Renal pelvis (tissue), 4 donors: Measurements from ENCODE around the gene LMBRD2. TPM values are rescaled to one million over a fixed set of nuclear protein-coding genes. Genes with fewer than 3 reads are reported as not detected.
"Not testable (repeated sequence)": the region's sequence is repeated elsewhere in the genome, so short reads cannot be mapped to it uniquely, and the experiment has no call there.

Experiments
- DNase-seq: peaks from one replicate; pipeline ENCODE4 v3.0.0-alpha.2; 2013
- polyA plus RNA-seq, 3 donors: library from polyadenylated mRNA; unstranded; fragments of 120-200 nt; gene quantifications; one replicate each; pipeline ENCODE4 v1.2.1, GENCODE V29; 2013; ENCODE audit not compliant: insufficient read length in 3 of 3

The LMBRD2 gene
- polyA plus RNA-seq, 3 donors, result 13.9 to 19.6 (median 18.1) TPM

GRCh38 chr5:36168737-36169136, 17.1 kb upstream of the LMBRD2 start:
- DNase-seq, result no peak

- no peak for DNase-seq
Measured at GRCh38 chr5:36164461-36164860, 12.8 kb upstream of the LMBRD2 start.

- no peak for DNase-seq
Measured at GRCh38 chr5:36162810-36163486, 11.3 kb upstream of the LMBRD2 start.

GRCh38 chr5:36161361-36161760, 9.7 kb upstream of the LMBRD2 start:
- no peak for DNase-seq

GRCh38 chr5:36160617-36161016, 8.9 kb upstream of the LMBRD2 start:
- no peak for DNase-seq

- DNase-seq, result no peak
Measured at GRCh38 chr5:36158144-36158543, 6.5 kb upstream of the LMBRD2 start.

- DNase-seq, result no peak
Measured at GRCh38 chr5:36156619-36157018, 4.9 kb upstream of the LMBRD2 start.

- no peak for DNase-seq
Measured at GRCh38 chr5:36156121-36156601, 4.5 kb upstream of the LMBRD2 start.

- DNase-seq, result no peak
Measured at GRCh38 chr5:36155291-36155690, 3.6 kb upstream of the LMBRD2 start.

- no peak for DNase-seq
Measured at GRCh38 chr5:36153726-36154125, 2.0 kb upstream of the LMBRD2 start.

- no peak for DNase-seq
Measured at GRCh38 chr5:36153298-36153677, 1.6 kb upstream of the LMBRD2 start.

- peak; percentile 14 for DNase-seq
Measured at GRCh38 chr5:36152324-36153297, 924 bp upstream of the LMBRD2 start.

GRCh38 chr5:36150676-36151433, 832 bp downstream of the LMBRD2 start:
- peak; percentile 20 for DNase-seq

GRCh38 chr5:36147681-36148080, 4.0 kb downstream of the LMBRD2 start:
- DNase-seq, result no peak

GRCh38 chr5:36146390-36146789, 5.3 kb downstream of the LMBRD2 start:
- DNase-seq, result no peak

GRCh38 chr5:36145311-36145710, 6.4 kb downstream of the LMBRD2 start:
- no peak for DNase-seq

- DNase-seq, result no peak
Measured at GRCh38 chr5:36138900-36139683, 12.6 kb downstream of the LMBRD2 start.

- DNase-seq, result no peak
Measured at GRCh38 chr5:36136581-36136980, 15.1 kb downstream of the LMBRD2 start.

- no peak for DNase-seq
Measured at GRCh38 chr5:36135988-36136387, 15.7 kb downstream of the LMBRD2 start.

- DNase-seq, result not testable (repeated sequence)
Measured at GRCh38 chr5:36133009-36133408, 18.7 kb downstream of the LMBRD2 start.

GRCh38 chr5:36129666-36130065, 22.0 kb downstream of the LMBRD2 start:
- not testable (repeated sequence) for DNase-seq
